H1 (cell line): ENCODE results near the gene DOCK9. TPM values are rescaled to one million over a fixed set of nuclear protein-coding genes. Genes with fewer than 3 reads are reported as not detected.

Experiments
- CTCF ChIA-PET: fragments of 300-600 bp; sonication (Branson Sonifier 250); formaldehyde crosslinking; loops from one replicate; lab custom pipeline; 2021; ENCODE audit not compliant: partially characterized antibody; lab: Charles Lee
- POLR2A ChIA-PET: fragments of 300-600 bp; sonication (Branson Sonifier 250); formaldehyde crosslinking; loops from one replicate; lab custom pipeline; 2021; ENCODE audit warnings: inconsistent platforms; ENCODE audit not compliant: partially characterized antibody; lab: Charles Lee
- DNase-seq, 2 experiments: peaks; one replicate each; pipeline versions ENCODE4 v3.0.0 to v3.0.0-alpha.2; 2010 to 2022; ENCODE audit warnings: low spot score in 2 of 2, low read depth in 1 of 2, mixed read lengths in 1 of 2
- FAIRE-seq: peaks from 2 replicates; lab custom pipeline; 2011; peaks lifted over from hg19 to GRCh38; lab: Jason Lieb, UNC
- H2AFZ ChIP-seq: 2 replicates; pipeline ENCODE4 v1.8.1; 2012; ENCODE audit warnings: low read length, inconsistent platforms
- H2AK5ac ChIP-seq: 2 replicates; pipeline ENCODE4 v1.6.1; 2013; ENCODE audit warnings: low read depth, low read length
- H2BK120ac ChIP-seq: replicated peaks from 2 replicates; pipeline ENCODE3; 2013; ENCODE audit warnings: low read depth, low read length, inconsistent platforms
- H2BK12ac ChIP-seq: 2 replicates; pipeline ENCODE4 v1.6.1; 2013; ENCODE audit warnings: low read depth, low read length
- H2BK15ac ChIP-seq: 2 replicates; pipeline ENCODE4 v1.6.1; 2013; ENCODE audit warnings: low read length
- H2BK20ac ChIP-seq: 2 replicates; pipeline ENCODE4 v1.6.1; 2013; ENCODE audit warnings: low read length
- H2BK5ac ChIP-seq: 2 replicates; pipeline ENCODE4 v1.6.1; 2013; ENCODE audit warnings: low read depth, low read length
- H3K14ac ChIP-seq: 2 replicates; pipeline ENCODE4 v1.6.1; 2013; ENCODE audit warnings: inconsistent platforms; ENCODE audit not compliant: insufficient read length
- H3K18ac ChIP-seq: 2 replicates; pipeline ENCODE4 v1.6.1; 2013; ENCODE audit warnings: low read length; ENCODE audit errors: extremely low read depth
- H3K23ac ChIP-seq: 2 replicates; pipeline ENCODE4 v1.6.1; 2013; ENCODE audit warnings: inconsistent platforms; ENCODE audit not compliant: insufficient read length
- H3K23me2 ChIP-seq: 2 replicates; pipeline ENCODE4 v1.6.1; 2013; ENCODE audit warnings: low read depth, low read length
- H3K27ac ChIP-seq: 2 replicates; pipeline ENCODE4 v1.6.1; 2011; ENCODE audit warnings: low read depth, low read length, inconsistent platforms
- H3K27me3 ChIP-seq, 4 experiments: replicated peaks in 1 of 4; 1 replicate in 1 of 4; 2 replicates in 3 of 4; pipeline versions ENCODE4 v1.6.1 to v1.8.1; 2011 to 2013; ENCODE audit warnings: low read length in 3 of 4, mild to moderate bottlenecking in 3 of 4, inconsistent platforms in 2 of 4, mixed read lengths in 2 of 4, moderate library complexity in 1 of 4; ENCODE audit not compliant: control insufficient read depth in 3 of 4, insufficient read depth in 3 of 4; ENCODE audit errors: extremely low read depth in 1 of 4
- H3K36me3 ChIP-seq, 4 experiments: 2 replicates each; pipeline versions ENCODE4 v1.6.1 to v1.8.1; 2011 to 2013; ENCODE audit warnings: mild to moderate bottlenecking in 4 of 4, low read length in 3 of 4, moderate library complexity in 2 of 4, control low read depth in 1 of 4, inconsistent platforms in 1 of 4; ENCODE audit not compliant: insufficient read depth in 4 of 4, control insufficient read depth in 2 of 4
- H3K4ac ChIP-seq: replicated peaks from 2 replicates; pipeline ENCODE3; 2013; ENCODE audit warnings: low read length, low read depth, mixed read lengths, inconsistent platforms; ENCODE audit not compliant: insufficient read length
- H3K4me1 ChIP-seq, 4 experiments: replicated peaks in 1 of 4; 1 replicate in 1 of 4; 2 replicates in 3 of 4; pipeline versions ENCODE4 v1.6.1 to v1.8.1; 2011 to 2013; ENCODE audit warnings: low read length in 3 of 4, inconsistent platforms in 2 of 4, mixed read lengths in 1 of 4; ENCODE audit not compliant: insufficient read depth in 4 of 4, control insufficient read depth in 3 of 4
- H3K4me2 ChIP-seq, 2 experiments: 2 replicates each; pipeline versions ENCODE4 v1.6.1 to v1.8.1; 2011 to 2013; ENCODE audit warnings: low read depth in 2 of 2, low read length in 2 of 2, control low read depth in 1 of 2, inconsistent platforms in 1 of 2, mild to moderate bottlenecking in 1 of 2; ENCODE audit not compliant: insufficient read depth in 1 of 2
- H3K4me3 ChIP-seq, 4 experiments: fragments of 200-600, 300-600 bp in 1 of 4; sonication (generic), shearing (Covaris generic), sonication (Bioruptor Twin) in 1 of 4; 2 replicates each; pipeline versions ENCODE4 v1.5.1 to v1.8.1; 2011 to 2016; ENCODE audit warnings: low read length in 4 of 4, low read depth in 3 of 4, control low read depth in 2 of 4, inconsistent platforms in 2 of 4, mild to moderate bottlenecking in 2 of 4, mixed read lengths in 1 of 4, moderate library complexity in 1 of 4; ENCODE audit not compliant: insufficient read depth in 2 of 4; ENCODE audit errors: extremely low read depth in 1 of 4
- H3K56ac ChIP-seq: replicated peaks from 2 replicates; pipeline ENCODE3; 2013; ENCODE audit warnings: low read depth, mild to moderate bottlenecking, mixed read lengths, low read length, inconsistent platforms; ENCODE audit not compliant: insufficient read length
- H3K79me1 ChIP-seq: 2 replicates; pipeline ENCODE4 v1.6.1; 2013; ENCODE audit warnings: low read depth, low read length, control low read depth
- H3K79me2 ChIP-seq, 2 experiments: 2 replicates each; pipeline versions ENCODE4 v1.6.1 to v1.8.1; 2012 to 2013; ENCODE audit warnings: low read length in 2 of 2, mild to moderate bottlenecking in 2 of 2, inconsistent platforms in 1 of 2; ENCODE audit not compliant: insufficient read depth in 2 of 2, control insufficient read depth in 1 of 2
- H3K9ac ChIP-seq, 4 experiments: replicated peaks in 1 of 4; 1 replicate in 1 of 4; 2 replicates in 3 of 4; pipeline versions ENCODE4 v1.6.1 to v1.8.1; 2011 to 2013; ENCODE audit warnings: low read depth in 3 of 4, low read length in 3 of 4, control low read depth in 2 of 4, mild to moderate bottlenecking in 2 of 4, moderate library complexity in 2 of 4, inconsistent platforms in 1 of 4; ENCODE audit errors: extremely low read depth in 1 of 4
- H3K9me3 ChIP-seq, 2 experiments: 2 replicates each; pipeline versions ENCODE4 v1.6.1 to v1.8.1; 2012 to 2013; ENCODE audit warnings: mild to moderate bottlenecking in 2 of 2, moderate library complexity in 2 of 2, control low read depth in 1 of 2, inconsistent platforms in 1 of 2, low read depth in 1 of 2, low read length in 1 of 2, mixed read lengths in 1 of 2; ENCODE audit not compliant: insufficient read depth in 2 of 2
- H4K20me1 ChIP-seq, 2 experiments: replicated peaks in 1 of 2; 2 replicates each; pipeline versions ENCODE3 to v1.8.1; 2011 to 2013; ENCODE audit warnings: inconsistent platforms in 2 of 2, low read length in 2 of 2, mild to moderate bottlenecking in 1 of 2; ENCODE audit not compliant: insufficient read depth in 2 of 2, control insufficient read depth in 1 of 2
- H4K5ac ChIP-seq: 2 replicates; pipeline ENCODE4 v1.6.1; 2013; ENCODE audit warnings: low read length, low read depth, mixed read lengths, inconsistent platforms; ENCODE audit not compliant: insufficient read length
- H4K8ac ChIP-seq: 2 replicates; pipeline ENCODE4 v1.8.0; 2013; ENCODE audit warnings: mild to moderate bottlenecking, moderate library complexity, low read length, inconsistent platforms; ENCODE audit not compliant: insufficient read depth; ENCODE audit errors: extremely low read depth
- H4K91ac ChIP-seq: replicated peaks from 2 replicates; pipeline ENCODE3; 2013; ENCODE audit warnings: low read length, mixed read lengths, inconsistent platforms; ENCODE audit not compliant: insufficient read length
- ASH2L ChIP-seq: fragments of 200-600, 300-600 bp; sonication (generic); IDR thresholded peaks from one replicate; pipeline ENCODE4 v1.7.1; 2017; ENCODE audit warnings: low read length
- EP300 ChIP-seq, 2 experiments: IDR thresholded peaks; 1 replicate in 1 of 2; 2 replicates in 1 of 2; pipeline ENCODE4 v1.6.1; 2011 to 2012; ENCODE audit warnings: low read depth in 2 of 2, low read length in 2 of 2, mild to moderate bottlenecking in 2 of 2, borderline replicate concordance in 1 of 2, inconsistent platforms in 1 of 2, moderate library complexity in 1 of 2
- FOSL1 ChIP-seq: IDR thresholded peaks from 2 replicates; pipeline ENCODE4 v1.6.1; 2011; ENCODE audit warnings: mild to moderate bottlenecking, low read depth, low read length, moderate library complexity; ENCODE audit not compliant: insufficient read depth
- GTF2F1 ChIP-seq: IDR thresholded peaks from 2 replicates; pipeline ENCODE4 v1.6.1; 2012; ENCODE audit warnings: low read depth, low read length, improper control_type of control experiment, borderline replicate concordance
- POLR2AphosphoS5 ChIP-seq: IDR thresholded peaks from 2 replicates; pipeline ENCODE4 v1.6.1; 2011; ENCODE audit warnings: low read depth, low read length
- RBBP5 ChIP-seq: IDR thresholded peaks from 2 replicates; pipeline ENCODE4 v1.7.1; 2012; ENCODE audit warnings: low read depth, mild to moderate bottlenecking, inconsistent platforms, low read length, moderate library complexity, borderline replicate concordance
- SP1 ChIP-seq: IDR thresholded peaks from 2 replicates; pipeline ENCODE4 v1.6.1; 2011; ENCODE audit warnings: low read depth, low read length
- SP2 ChIP-seq: IDR thresholded peaks from 2 replicates; pipeline ENCODE4 v1.6.1; 2012; ENCODE audit warnings: mild to moderate bottlenecking, low read length, inconsistent platforms
- SUZ12 ChIP-seq: fragments of 200-600 bp; sonication (generic); IDR thresholded peaks from 2 replicates; pipeline ENCODE4 v1.6.1; 2012; ENCODE audit warnings: mild to moderate bottlenecking, inconsistent platforms, low read length, moderate library complexity, mixed read lengths
- WGBS, 2 experiments: shearing (Covaris generic) in 1 of 2; methylation state at CpG; one replicate each; pipeline versions ENCODE4 v1.1.6 to v1.1.7; 2013 to 2015; ENCODE audit warnings: low lambda C conversion rate in 2 of 2, mixed read lengths in 2 of 2, inconsistent platforms in 1 of 2, low coverage in 1 of 2, missing lambda C conversion rate in 1 of 2; ENCODE audit not compliant: insufficient replicate concordance in 2 of 2, insufficient coverage in 1 of 2, insufficient read length in 1 of 2; ENCODE audit errors: extremely low coverage in 1 of 2, missing lambda C conversion rate in 1 of 2; 5-methylcytosine and 5-hydroxymethylcytosine counted together
- polyA plus RNA-seq, 7 experiments: library from polyadenylated mRNA; depleted of rRNA in 3 of 7; stranded (reverse) in 5 of 7; unstranded in 2 of 7; fragments of >200 nt in 5 of 7; fragments of 200-250 nt in 2 of 7; gene quantifications; 1 replicate in 5 of 7; 2 replicates in 1 of 7; 4 replicates in 1 of 7; pipeline versions ENCODE4 v1.2.1 to v1.2.3, GENCODE V29; 2011 to 2013; ENCODE audit warnings: missing spikeins in 2 of 7, mixed read lengths in 2 of 7
- total RNA-seq: library from RNA; stranded (reverse); fragmentation: NEBNext Ultra II Directional; extraction: Animal tissue kit (Norgen Biotek cat#: 25700); gene quantifications from 2 replicates; pipeline ENCODE4 v1.2.1, GENCODE V29; 2021
- TF ChIP-seq, protein P1 (sequence below), 3 experiments: IDR thresholded peaks; 1 replicate in 2 of 3; 2 replicates in 1 of 3; pipeline versions ENCODE4 v1.5.1 to v1.6.1; 2011; ENCODE audit warnings: low read length in 3 of 3, mild to moderate bottlenecking in 3 of 3, inconsistent platforms in 2 of 3, low read depth in 1 of 3, moderate library complexity in 1 of 3; ENCODE audit not compliant: insufficient read depth in 1 of 3; ENCODE audit errors: control extremely low read depth in 1 of 3

The DOCK9 gene
- total and polyA plus RNA-seq, 2 of the 8 experiments (the other 6 are each of a cell fraction or from before 2014, with no cell fraction given), result 21.6 to 31.5 TPM

- Histone ChIP-seq H3K79me1 (no peaks in the 10 kb centered on the region), H3K23me2 (no peaks in the 10 kb centered on the region), H2AFZ (no peak overlapping the region), H3K4me1 (peaks cover 2 to 14% (median 13%) of the 10 kb centered on the region in 4 experiments; a peak in 5 of 7 replicates), H2BK120ac (no peak overlapping the region), H3K9ac (no peak overlapping the region), H3K9me3 (peaks cover 1 to 2% of the 10 kb centered on the region in 2 experiments; a peak in 3 of 4 replicates), H3K79me2 (no peaks in the 10 kb centered on the region), H2BK5ac (no peak overlapping the region), H3K14ac (no peak overlapping the region), H3K4me2 (no peak overlapping the region), H3K36me3 (peaks cover 0 to 5% (median 2%) of the 10 kb centered on the region in 4 experiments; a peak in 2 of 8 replicates), H2AK5ac (no peak overlapping the region), H3K4me3 (no peak overlapping the region), H3K27ac (no peak overlapping the region), H3K27me3 (no peaks in the 10 kb centered on the region), H4K20me1 (no peaks in the 10 kb centered on the region), H4K91ac (no peak overlapping the region), H2BK15ac (no peak overlapping the region), H3K56ac (no peak overlapping the region), H2BK12ac (no peak overlapping the region; the same call in 1 of the 2 replicates), H2BK20ac (no peak overlapping the region), H4K8ac (no peak overlapping the region), H3K18ac (no peak overlapping the region), H3K23ac (no peak overlapping the region), H4K5ac (no peak overlapping the region), H3K4ac (no peak overlapping the region)
- ChIA-PET CTCF (interaction anchor here (0.6 to 10.1 kb wide), 9 partner anchors 12 to 158 kb away, joined by 3 to 71 read pairs (median 3); partner anchors contain the start of gene DOCK9), POLR2A (no interaction called here)
- WGBS, 2 experiments, result 92% methylated on average over 5 of the region's 5 CpGs; no CpG with 5 or more reads in 1 of the 2 experiments
- no peak for FAIRE-seq
- no peak for DNase-seq
- TF ChIP-seq SP1 (no peak), FOSL1 (no peak), GTF2F1 (no peak), RBBP5 (no peak), ASH2L (no peak), SUZ12 (no peak), EP300 (IDR thresholded peaks at IDR 0.05; ENCODE audit: borderline replicate concordance in 1 of 2, low read depth in 2 of 2, low read length in 2 of 2) (no peak), SP2 (no peak), POLR2AphosphoS5 (no peak)
- TF ChIP-seq, protein P1, sequence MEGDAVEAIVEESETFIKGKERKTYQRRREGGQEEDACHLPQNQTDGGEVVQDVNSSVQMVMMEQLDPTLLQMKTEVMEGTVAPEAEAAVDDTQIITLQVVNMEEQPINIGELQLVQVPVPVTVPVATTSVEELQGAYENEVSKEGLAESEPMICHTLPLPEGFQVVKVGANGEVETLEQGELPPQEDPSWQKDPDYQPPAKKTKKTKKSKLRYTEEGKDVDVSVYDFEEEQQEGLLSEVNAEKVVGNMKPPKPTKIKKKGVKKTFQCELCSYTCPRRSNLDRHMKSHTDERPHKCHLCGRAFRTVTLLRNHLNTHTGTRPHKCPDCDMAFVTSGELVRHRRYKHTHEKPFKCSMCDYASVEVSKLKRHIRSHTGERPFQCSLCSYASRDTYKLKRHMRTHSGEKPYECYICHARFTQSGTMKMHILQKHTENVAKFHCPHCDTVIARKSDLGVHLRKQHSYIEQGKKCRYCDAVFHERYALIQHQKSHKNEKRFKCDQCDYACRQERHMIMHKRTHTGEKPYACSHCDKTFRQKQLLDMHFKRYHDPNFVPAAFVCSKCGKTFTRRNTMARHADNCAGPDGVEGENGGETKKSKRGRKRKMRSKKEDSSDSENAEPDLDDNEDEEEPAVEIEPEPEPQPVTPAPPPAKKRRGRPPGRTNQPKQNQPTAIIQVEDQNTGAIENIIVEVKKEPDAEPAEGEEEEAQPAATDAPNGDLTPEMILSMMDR (IDR thresholded peaks at IDR 0.05; ENCODE audit: control extremely low read depth in 1 of 3, insufficient read depth in 1 of 3, low read depth in 1 of 3, low read length in 3 of 3), result no peak
These were observed 99.3 kb downstream of the DOCK9 start for GRCh38 chr13:98878486-98879126.
